ENCODE data around the gene CCDC196.

DNA sequence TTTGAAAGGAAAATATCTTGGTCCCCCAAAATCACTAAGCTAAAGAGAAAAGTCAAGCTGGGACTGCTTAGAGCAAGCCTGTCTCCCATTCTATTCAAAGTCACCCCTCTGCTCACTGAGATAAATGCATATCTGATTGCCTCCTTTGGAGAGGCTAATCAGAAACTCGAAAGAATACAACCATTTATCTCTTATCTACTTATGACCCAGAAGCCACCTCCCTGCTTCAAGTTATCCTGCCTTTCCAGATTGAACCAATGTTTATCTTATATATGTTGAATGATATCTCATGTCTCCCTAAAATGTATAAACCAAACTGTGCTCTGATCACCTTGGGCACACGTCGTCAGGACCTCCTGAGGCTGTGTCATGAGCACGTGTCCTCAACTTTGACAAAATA lies 14.6 kb upstream of the CCDC196 start:
- TF ChIP-seq RAD21 (IDR thresholded peaks at IDR 0.05; ENCODE audit: low read length), result no peak
- TF ChIP-seq MXI1 (IDR thresholded peaks at IDR 0.05; ENCODE audit: borderline replicate concordance, low read depth, low read length), result no peak
- TF ChIP-seq, protein P1, sequence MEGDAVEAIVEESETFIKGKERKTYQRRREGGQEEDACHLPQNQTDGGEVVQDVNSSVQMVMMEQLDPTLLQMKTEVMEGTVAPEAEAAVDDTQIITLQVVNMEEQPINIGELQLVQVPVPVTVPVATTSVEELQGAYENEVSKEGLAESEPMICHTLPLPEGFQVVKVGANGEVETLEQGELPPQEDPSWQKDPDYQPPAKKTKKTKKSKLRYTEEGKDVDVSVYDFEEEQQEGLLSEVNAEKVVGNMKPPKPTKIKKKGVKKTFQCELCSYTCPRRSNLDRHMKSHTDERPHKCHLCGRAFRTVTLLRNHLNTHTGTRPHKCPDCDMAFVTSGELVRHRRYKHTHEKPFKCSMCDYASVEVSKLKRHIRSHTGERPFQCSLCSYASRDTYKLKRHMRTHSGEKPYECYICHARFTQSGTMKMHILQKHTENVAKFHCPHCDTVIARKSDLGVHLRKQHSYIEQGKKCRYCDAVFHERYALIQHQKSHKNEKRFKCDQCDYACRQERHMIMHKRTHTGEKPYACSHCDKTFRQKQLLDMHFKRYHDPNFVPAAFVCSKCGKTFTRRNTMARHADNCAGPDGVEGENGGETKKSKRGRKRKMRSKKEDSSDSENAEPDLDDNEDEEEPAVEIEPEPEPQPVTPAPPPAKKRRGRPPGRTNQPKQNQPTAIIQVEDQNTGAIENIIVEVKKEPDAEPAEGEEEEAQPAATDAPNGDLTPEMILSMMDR (conservative IDR thresholded peaks at IDR 0.05; ENCODE audit: low read depth, low read length), result no peak
- no peak for TF ChIP-seq POLR2A (IDR thresholded peaks at IDR 0.05; ENCODE audit: low read depth, low read length)
- no peak for TF ChIP-seq MAZ (IDR thresholded peaks at IDR 0.05; ENCODE audit: borderline replicate concordance, low read depth, low read length)
